22Rv1 (cell line): ENCODE measurements around the gene AOPEP.

Experiments
- CTCF ChIP-seq: fragments of 450-650 bp; IDR thresholded peaks from 2 replicates; pipeline ENCODE4 v1.5.1; 2017; ENCODE audit warnings: mild to moderate bottlenecking
- ZFX ChIP-seq: fragments of 450-650 bp; IDR thresholded peaks from 2 replicates; pipeline ENCODE4 v1.6.1; 2017; ENCODE audit warnings: antibody characterized with exemption, borderline replicate concordance

GRCh38 chr9:94875300-94876020 is 149.0 kb downstream of the AOPEP start:
- TF ChIP-seq CTCF (no peak), ZFX (no peak)
